ENCODE results near the gene TP63.

TP63 gene

GRCh38 chr3:189897406-189897805 is 266.2 kb downstream of the TP63 start:
- no peak for DNase-seq

DNA sequence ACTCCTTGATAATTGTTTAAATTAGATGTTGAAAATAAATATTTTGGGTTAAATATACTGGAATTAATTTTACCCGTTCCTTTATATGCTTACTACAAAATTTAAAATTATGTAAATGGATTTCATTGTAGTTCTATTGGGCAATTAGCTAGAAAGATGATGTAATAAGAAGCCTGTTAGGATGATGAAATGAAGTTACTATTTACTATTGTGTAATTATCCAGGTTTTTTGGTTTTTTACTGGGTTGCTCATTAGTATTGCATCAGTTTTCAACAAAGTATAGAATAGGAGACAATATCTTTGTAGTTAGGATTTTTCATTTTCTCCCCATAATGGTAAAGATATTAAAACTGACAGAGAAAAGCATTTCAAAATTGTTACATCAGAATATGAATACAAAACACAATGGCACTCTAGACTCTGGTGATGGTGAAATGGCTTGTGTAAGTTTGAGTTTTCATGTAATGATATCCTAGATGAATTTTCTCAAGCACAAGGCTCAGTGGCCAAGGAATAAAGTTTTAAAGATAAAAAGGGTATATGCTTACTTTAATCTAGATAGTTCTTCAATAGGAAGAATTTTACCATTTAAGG is 267.5 kb downstream of the TP63 start:
- no peak for DNase-seq

DNA sequence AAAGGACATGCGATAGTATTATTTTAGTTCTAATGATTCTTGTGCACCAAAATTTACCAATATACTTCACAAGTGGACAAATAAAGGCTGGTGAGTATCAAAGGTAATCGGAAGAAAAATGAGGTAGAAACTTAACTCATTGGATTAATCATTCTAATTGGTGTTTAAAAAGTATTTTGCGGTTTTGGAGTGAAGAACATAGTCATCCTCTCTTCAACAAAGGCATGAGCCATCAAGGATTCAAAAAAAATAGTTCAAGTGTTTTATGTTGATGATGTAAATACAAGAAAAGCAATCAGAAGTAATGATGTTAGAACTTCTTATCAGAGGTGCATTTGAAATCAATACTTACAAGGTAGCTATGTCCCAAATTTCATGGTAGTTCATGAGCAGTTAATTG is 268.0 kb downstream of the TP63 start:
- DNase-seq: no peak

- no peak for DNase-seq
Observed at GRCh38 chr3:189900578-189900977, 269.4 kb downstream of the TP63 start.

DNA sequence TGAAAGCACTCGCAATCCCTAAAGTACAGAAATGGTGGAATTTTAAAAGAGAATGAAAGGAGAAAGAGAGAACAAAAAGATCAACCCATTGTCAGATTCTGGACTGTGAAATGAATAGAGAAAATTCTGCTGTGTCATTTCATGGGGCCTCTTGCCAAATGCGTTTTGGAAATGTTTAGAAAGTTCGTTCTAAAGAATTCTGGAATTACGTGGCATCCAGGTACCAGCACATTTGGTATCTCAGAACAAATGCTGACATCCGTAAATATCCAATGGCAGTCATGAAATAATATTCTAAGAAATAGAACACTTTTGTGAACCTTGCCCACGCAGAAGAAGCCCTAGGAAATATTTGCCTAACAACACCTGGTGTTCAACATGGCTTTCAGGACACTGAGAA is 270.3 kb downstream of the TP63 start:
- DNase-seq: no peak

DNA sequence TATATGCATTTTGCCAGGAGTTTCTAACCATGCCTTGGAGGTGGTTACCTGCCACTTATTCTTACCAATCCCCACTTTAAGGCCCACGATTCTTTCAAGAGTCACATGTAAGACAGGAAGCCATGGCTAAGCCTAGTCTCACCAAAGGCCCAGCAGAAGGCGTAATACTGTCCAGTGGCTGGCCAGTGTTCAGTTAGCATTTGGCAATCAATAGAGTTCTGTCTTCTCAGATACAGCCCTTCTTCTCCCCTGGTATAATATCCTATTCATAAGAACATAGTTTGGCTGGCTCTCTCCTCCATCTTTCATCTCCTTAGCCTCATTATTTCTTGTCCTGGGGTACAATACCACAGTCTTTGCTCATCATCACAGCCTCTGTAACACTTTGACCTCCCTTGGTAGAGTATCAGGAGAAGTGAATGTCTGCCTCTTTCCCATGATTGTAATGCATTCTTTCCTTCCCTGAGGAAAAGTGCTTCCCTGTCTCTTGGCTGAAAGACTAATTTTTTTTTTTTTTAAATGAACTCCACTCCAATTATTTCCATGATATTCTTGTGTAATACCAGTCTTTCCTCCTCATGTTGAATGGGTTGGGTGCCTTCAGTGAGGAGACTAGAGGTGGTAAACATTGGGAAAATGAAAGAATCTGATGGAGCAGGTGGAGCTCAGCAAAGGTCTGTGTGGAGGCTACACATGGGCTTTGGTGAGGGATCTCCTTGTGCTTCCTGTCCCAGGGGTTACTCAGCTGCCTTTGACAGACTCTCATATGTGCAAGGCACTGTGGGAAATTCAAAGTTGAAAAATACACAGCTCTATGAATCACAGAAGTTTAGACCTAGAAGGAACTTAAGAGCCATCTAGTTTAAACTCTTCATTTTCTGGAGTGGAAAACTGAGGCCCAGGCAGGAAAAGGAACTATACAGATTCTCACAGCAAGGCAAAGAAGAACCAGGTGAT is 271.3 kb downstream of the TP63 start:
- DNase-seq: no peak

GRCh38 chr3:189903562-189904250 is 272.5 kb downstream of the TP63 start:
- no peak for DNase-seq

DNA sequence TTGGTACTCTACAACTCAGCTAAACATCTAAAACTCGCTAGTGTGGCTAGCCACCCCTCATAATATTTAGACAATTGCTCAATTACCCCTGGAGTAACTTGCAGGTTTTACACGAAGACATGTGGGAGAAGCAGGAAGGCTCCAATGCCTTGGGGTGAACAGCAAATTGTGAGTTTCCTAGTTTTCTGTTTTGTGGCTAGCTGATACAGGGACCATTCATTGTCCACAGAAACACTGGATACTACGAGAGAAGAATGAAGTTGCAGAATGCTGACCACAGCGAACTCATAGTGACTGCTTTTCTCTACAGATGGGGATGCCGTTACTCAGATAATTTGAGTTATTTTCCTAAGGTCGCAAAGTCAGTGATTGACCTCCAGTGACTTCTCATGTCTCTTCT is 276.6 kb downstream of the TP63 start:
- no peak for DNase-seq

DNA sequence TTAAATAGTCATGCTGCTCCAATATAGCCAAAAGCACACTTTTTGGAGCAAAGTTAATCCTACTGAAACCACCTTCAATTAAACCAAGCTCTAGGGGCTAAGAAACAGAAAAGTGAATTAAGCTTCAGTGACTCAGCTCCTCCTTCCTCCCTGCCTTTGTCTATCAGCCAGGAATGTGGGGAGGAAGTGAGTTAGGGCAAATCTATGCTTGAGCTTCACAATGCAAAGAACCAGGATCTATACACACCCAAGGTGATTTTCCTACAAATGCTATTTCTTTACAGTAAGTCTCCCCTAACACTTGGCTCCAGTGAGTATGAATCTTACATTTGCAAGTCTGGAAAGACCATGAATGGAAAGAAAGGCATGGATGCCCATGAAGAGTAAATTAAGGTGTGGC is 277.5 kb downstream of the TP63 start:
- DNase-seq: no peak

DNA sequence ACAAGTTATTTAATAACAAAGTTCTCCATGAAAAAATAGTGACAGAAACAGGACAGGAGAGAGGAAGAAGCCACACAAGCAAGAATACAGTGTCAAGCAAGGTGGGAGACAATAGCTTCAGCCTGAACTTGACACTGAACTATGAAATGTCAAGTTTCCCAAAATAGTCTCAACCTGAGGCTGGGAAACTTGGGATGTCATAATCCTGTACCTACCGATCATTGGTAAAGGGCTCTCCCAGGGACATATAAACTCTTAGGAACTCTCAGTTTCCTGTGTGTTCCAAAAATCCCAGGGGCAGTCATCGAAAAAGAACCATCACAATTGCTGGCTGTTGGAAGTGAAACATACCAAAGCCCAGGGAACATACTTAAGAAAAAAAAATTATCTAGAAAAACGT is 277.9 kb downstream of the TP63 start:
- no peak for DNase-seq

GRCh38 chr3:189909573-189909972 is 278.4 kb downstream of the TP63 start:
- no peak for DNase-seq

- DNase-seq: no peak
Observed at GRCh38 chr3:189911001-189911400, 279.8 kb downstream of the TP63 start.

DNA sequence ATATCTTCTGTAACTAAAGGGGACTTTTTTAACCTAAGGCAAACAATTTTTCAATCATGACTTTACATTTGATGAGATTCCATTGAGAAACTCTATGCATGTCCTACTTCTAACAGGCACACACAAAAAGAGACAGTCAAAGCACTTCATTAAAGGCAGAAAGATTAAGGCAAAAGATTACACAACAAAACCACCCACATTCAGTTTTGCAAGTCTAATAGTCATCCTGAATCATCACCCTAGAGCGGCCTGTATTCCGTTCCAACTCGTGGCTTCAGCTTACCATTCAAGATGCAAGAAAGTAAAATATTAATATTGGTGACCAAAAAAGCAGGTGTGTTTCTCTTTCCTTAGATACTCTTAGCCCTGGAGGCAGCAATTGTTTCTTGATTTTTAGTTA is 283.6 kb downstream of the TP63 start:
- no peak for DNase-seq

- DNase-seq: no peak
Observed at GRCh38 chr3:189921770-189922169, 290.6 kb downstream of the TP63 start.

DNA sequence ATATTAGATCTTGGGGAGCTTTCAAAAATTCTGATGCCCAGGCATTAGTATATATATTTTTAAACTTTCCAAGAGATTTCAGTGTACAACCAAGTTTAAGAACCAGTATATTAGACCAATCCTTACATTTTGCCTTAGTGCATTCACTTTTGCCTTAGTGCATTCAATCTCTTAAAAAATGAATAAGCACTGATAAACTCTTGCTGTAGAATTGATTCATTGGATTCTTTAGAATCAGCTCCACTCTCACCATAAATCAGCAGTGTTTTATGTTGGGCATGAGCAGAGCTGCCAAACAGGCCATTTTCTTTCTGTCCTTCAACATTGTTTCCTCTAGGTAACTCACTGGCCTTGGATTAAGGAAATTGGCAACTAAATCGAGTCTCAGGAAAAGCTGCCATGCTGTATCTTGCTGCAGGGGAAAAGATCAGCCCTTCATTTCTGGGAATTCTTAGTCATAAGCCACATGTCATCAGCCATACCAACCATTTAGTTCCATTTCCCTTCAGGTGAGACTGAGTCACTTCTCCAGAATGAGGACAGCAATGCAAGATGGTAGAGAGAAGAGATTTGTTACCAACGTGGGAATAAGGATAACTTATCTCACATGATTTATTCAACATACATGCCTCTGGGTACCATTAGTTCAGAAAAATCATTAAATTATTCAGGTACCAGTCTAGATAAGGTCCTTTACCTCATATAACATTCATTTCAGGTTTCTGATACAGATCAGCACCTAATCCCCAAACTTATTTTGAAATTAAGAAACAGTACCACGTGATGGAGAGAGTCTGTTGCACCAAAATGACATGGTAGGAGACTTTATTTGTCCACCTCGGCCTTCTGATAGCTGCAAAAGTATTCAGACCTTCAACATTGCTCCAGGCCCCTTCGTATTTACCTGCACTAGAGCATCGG is 297.0 kb downstream of the TP63 start:
- no peak for DNase-seq

- DNase-seq: no peak
Observed at GRCh38 chr3:189936201-189936945, 305.2 kb downstream of the TP63 start.

DNA sequence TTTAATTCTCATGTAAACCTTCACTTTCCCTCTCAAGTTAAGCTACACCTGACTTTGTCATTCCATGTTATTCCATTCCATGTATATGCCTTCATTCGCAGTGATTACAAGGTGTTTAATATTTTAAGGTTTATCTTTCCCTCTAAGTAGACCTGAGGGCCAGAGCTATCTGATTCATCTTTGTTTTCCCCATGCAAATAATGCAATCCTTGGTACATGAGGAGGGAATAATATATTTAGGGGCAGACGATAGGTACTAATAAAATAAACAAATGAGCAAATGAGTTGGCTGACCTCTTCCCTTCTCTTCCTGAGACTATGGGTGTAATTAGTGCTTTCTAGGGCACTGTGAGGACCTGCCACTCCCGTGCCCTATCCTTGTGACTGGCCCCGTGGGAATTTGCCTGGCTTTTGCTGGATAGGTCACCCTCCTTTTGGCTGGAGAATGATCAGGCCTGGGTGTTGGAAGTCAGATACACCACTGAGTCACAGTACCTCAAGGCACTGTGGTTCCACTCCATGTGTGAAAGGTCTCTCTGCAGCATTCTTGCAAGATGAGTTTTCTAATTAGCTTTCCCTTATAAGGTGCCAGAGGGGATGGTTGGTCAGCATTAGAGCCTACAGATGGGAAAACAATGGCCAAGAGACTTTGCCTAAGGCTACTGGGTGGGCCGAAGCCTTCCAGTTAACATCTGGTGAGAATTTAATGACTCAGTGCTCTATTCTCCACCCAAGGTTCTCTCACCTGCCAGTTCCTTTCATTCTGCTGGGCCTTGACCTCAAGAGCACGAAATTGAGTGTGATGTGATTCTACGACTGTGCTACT is 306.3 kb downstream of the TP63 start:
- no peak for DNase-seq

GRCh38 chr3:189941125-189941524 is 309.9 kb downstream of the TP63 start:
- DNase-seq: peak; percentile 31

DNA sequence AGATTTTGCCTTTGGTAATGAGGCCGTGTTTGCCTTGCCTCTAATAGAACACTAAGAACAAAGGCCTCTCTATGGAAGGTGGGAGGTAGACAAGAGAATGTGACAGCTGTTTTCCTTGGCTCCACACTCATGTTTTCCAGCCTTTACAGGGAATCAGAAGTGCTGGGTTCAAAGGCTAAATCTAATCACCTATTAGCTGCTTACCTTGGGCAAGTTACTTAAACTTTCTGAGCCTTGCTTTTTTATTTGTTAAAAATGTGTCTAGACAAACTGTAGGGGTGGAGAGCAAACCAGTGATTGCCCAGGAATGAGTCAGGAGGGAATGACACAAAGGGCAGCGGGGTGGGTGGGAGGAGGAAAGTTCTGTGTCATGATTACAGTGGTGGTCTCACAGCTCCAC is 310.5 kb downstream of the TP63 start:
- DNase-seq: peak; percentile 31

GRCh38 chr3:189942948-189943347 is 311.8 kb downstream of the TP63 start:
- DNase-seq: no peak
